Posterior cingulate gyrus (tissue), 11 donors: Measurements from ENCODE around the gene TSC22D3.

ENCODE experiments used
- DNase-seq, 10 donors: peaks; one replicate each; pipeline versions ENCODE4 v3.0.0 to v3.0.0-alpha.2; 2020 to 2021; ENCODE audit warnings: mixed read lengths in 3 of 10
- intact Hi-C: fragments of 100-400 bp; cut with DNase I; formaldehyde crosslinking; loops from one replicate; pipeline ENCODE4 v1.15.1; 2023

Gene TSC22D3

DNA sequence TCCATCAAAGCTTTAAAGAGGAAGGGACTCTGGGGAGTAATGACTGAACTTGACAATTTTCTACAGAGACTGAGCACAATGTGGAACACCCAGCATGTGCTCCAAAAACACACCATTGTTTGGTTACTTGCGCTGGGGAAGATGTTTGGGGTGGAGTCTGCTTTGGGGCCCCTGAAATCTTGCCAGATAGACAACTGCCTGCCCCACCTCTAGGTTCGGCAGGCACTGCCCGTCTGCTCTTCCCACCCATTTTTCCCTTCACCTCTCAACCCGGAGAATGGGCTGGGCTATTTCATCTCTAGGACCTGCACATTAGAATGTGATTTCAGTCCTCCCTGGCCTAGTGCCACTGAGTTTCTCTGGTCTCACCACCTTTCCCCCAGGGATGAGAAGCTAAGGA, 41.9 kb downstream of the TSC22D3 start:
- DNase-seq, result peak in 1 of 10 donors; percentile 30
- intact Hi-C loops, result no loop called here

DNA sequence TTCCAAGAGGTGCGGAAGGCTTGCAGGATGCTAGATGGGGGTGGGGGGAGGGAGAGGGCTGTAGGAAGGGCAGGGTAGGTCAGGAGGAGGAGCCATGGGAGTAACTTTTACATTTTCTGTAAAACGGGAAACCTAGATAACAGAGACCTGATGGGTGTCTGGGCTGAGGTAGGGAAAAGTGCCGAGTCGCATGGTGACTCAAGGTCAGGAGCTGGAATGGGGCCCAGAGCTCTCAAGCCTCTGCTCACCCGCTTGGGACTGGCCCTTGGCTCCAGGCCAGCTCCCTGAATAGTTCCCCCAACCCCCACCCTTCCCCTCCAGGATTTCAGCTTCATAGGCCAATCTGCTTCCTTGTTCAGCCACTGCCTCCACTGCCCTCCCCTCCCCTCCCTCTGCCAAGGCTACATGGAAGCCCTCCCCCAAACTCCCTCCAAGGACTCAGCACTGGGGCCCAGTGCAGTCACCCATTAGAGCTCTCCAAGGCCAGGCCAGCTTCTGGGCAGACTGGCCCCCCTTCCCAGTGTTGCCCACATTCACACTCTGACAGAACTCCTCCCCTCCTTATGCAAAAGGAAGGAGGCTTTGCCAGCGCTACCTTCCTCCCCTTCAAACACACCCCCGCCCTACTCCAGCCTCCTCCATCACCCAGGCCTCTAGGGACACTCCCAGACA, 43.6 kb downstream of the TSC22D3 start:
- intact Hi-C loops, result no loop called here
- peak in 7 of 10 donors; percentile 26 to 89 (median 55) for DNase-seq

DNA sequence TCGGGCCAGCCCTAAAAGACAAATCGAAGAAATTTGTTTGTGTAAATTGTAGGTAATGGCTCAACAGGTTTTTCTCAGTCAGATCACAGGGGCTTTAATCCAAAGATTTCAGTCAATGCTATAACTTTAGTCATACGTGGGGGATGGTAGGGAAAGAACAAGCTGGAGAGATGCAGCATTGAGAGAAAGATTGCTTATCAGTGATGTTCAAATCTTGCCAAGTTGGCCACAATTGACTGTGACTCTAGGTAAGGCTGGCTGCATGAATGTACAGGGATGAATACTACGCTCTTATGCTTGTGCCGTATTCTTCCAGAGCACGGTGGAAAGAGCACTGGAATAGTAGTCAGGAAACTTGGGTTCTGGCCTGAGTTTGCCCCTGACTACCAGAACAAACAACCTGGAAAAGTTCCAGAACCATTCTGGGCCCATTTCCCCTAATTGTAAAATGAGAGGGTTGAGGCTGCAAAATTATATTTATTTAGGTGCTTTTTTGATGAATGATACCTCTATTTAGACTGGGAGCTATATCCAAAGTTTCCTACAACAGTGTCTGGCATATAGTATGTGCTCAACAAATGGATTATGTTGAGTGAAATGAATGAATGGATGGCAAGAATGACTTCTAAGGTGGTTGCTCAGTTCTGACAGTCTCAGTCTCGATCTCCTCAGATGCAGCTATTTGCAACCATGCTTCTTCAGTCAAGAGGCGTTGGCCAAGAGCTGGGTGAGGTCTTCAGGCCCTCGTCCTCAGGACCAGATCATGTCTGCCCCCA, 44.4 kb downstream of the TSC22D3 start:
- intact Hi-C loops, result no loop called here
- DNase-seq, result peak in 1 of 10 donors; percentile 43

DNA sequence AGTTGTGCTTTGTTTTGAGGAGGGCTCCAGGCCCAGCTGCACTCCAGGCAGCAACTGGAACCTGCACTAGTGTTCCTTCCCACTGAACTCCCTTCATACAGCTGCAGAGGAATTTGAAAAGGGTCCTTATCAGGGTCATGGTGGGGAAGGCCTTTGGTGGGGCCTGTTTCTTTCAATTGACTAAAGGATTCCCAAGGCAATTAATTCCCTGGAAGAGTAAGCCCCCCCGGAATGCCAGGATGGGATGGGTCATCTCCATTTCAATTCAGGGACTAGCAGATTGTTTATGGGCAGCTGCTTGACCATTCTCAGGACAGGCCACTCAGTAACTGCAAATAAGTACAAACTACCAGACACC, 45.3 kb downstream of the TSC22D3 start:
- intact Hi-C loops, result no loop called here
- DNase-seq, result no peak

- peak in 2 of 10 donors; percentile 69 to 70 for DNase-seq
- intact Hi-C loops, result no loop called here
Observed at GRCh38 chrX:107729558-107730297, 45.9 kb downstream of the TSC22D3 start.

DNA sequence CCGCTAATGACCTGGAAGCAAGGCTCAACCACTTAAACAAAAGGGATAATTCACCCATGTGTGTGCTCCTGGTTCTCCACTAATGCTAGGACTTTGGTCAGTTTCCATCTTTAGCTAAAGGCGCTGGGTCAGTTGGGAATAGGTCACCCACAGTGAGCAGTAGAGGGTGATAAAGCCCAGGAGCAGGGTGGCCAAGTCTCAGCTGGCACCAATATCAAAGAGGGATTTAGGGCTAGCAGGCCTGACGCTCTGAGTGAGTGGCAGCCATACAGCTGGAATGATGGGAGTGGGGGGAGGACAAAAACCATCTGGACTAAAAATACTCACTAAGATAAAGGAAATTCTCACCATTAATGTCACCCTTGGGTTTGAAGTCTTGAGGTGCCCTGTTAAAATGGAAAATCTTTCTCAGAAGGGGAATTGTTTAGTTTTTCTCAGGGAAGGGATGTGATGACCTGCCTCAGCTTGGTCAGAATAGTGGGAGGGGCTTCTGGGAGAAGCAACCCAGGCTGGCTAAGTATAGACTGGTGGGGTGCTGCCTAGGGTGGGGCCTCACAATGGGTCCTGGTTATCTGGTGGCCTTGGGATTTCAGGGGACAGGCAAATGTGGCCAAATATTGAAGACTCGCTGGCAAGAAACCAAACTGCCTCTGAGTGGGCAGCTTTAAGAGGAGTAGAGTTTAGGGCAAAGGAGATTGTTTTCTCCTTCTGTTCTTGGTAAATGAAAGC, 47.1 kb downstream of the TSC22D3 start:
- intact Hi-C loops, result no loop called here
- DNase-seq, result peak in 2 of 10 donors; percentile 64 to 83

- peak in 1 of 10 donors; percentile 44 for DNase-seq
Observed at GRCh38 chrX:107726816-107727534, 48.6 kb downstream of the TSC22D3 start.

GRCh38 chrX:107725761-107726555, 49.6 kb downstream of the TSC22D3 start:
- intact Hi-C loops, result no loop called here
- peak in 1 of 10 donors; percentile 24 for DNase-seq

More at GRCh38 chrX:107726816-107727534, 48.6 kb downstream of the TSC22D3 start:
- intact Hi-C loops, result no loop called here

GRCh38 chrX:107724653-107725052, 50.9 kb downstream of the TSC22D3 start:
- intact Hi-C loops, result no loop called here
- no peak for DNase-seq

DNA sequence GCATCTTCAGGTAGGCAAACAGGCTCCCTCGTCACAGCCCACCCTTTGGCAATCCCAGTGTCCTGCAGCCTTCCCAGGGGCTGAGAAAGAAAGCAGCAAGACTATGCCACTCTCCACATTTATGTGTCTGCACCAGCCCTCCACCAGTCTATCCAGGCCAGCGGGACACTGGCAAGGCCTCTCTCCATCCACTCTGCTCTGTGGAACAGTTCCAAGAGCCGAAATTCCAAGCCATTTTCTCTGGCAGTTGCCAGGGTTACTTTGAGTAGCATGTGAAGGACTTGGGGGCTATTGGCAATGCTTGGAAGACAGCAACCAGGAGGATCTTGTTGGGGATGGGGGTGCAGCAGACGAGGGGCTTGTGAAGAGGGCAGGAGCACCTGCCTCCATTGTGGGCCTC, 52.1 kb downstream of the TSC22D3 start:
- peak in 1 of 10 donors; percentile 42 for DNase-seq
- intact Hi-C loops, result no loop called here

- peak in 1 of 10 donors; percentile 69 for DNase-seq
- intact Hi-C loops, result no loop called here
Observed at GRCh38 chrX:107721966-107722707, 53.5 kb downstream of the TSC22D3 start.

GRCh38 chrX:107721318-107721717, 54.3 kb downstream of the TSC22D3 start:
- DNase-seq, result peak in 2 of 10 donors; percentile 21 to 80
- intact Hi-C loops, result no loop called here

DNA sequence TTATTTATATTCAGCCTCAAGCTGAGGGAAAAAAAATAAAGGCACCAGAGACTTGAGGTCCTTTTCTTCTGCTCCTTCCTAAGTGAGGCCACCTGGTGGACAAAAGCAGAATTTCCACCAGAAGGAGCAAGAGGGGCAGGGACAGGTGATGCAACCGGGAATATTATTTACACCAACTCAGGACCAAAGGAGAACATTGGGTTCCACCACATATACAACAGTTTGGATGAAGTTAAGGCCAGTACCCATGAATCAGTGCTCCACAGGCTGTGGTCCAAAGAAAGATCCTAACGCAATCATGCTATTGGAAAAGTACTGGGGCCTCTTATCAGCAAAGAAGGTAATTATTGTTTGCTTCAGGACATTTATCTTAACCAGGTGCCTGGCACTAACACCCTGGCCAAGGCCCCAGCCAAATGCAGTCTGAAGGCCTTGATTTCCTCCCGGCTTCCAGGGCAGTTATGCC, 57.4 kb downstream of the TSC22D3 start:
- intact Hi-C loops, result no loop called here
- DNase-seq, result peak in 6 of 10 donors; percentile 48 to 90 (median 64)

GRCh38 chrX:107716816-107717700, 58.5 kb downstream of the TSC22D3 start:
- peak; percentile 57 to 95 (median 76) for DNase-seq
- intact Hi-C loops, result loop anchor here (2.0 kb wide), 1 partner anchor 58 kb away; the partner anchor contains the start of gene TSC22D3

DNA sequence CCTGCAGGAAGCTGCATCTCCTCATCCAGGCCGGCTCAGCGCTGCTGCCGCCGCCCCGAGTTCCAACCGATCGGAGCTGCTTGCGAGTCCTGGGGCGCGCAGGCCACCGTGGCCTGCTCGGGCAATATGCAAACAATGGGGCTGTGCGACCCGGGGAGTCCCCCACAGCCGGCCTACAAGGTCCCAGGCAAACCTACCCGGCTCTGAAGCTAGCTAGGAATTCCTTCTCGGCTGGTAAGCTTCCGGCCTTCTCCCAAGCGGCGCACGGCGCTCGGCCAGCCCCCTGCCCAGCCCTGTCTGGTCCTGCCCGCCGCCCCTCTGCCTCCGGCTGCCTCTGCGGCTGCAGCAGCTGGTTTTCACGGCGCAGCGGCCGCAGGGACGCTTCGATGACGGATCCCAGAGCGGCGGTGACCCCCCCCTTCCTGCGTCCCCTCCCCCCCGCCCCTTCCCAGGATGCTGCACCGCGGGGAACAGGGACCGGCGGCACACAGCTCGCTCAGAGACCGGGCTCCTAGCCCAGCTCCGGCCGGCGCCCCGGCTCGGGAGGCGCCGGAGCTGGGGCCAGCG, 59.4 kb downstream of the TSC22D3 start:
- intact Hi-C loops, result loop anchor here (2.0 kb wide), 1 partner anchor 59 kb away; the partner anchor contains the start of gene TSC22D3
- peak in 5 of 10 donors; percentile 34 to 90 (median 51) for DNase-seq

DNA sequence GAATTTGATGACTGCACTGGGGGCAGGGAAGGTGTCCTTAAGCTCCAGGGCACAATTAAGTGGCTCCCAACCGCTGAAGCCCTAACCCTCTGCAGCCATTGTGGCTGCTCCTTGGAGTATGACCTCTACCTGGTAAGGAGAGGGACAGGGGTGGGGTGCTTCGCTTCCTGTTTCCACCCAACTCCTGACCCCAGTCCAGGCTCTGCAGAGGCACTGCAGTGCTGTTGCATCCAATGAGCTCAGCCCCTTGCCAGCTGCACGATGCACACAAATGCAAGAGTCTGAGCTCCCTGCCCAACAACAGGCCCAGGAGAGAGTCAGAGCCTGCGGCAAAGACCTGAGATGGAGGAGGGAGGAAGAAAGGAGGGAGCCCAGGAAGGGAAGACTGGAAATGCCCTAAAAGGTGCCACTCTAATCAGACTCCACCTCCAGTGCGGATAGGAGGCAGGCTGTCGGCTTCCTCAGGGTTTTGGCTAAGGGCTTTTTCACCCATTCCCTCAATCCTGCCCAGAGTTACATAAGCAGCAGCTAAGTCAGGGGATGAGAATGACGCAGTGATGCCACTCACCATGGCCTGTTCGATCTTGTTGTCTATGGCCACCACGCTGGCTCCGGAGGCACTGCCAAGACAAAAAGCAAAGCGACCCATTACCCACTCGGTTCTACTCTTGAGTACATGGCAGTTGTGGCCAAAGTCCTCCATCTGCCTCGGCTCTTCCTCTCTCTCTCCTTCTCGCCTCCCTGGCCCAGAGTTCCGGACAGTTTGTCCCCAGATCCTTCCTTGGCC, 60.1 kb downstream of the TSC22D3 start:
- intact Hi-C loops, result loop anchor here (2.0 kb wide), 1 partner anchor 59 kb away; the partner anchor contains the start of gene TSC22D3
- peak in 2 of 10 donors; percentile 21 to 84 for DNase-seq
